Measurements from ENCODE around the gene PRDM16.

The PRDM16 gene

GRCh38 chr1:3076363-3076740, 7.3 kb downstream of the PRDM16 start:
- Histone ChIP-seq H3K4me1 (ENCODE audit: control insufficient read depth, insufficient read depth, low read length) (peaks cover 62% of the 10 kb centered on the region), H3K9me3 (ENCODE audit: control insufficient read depth, low read length) (no peaks in the 10 kb centered on the region), H3K4me3 (ENCODE audit: low read length) (no peak overlapping the region), H3K9ac (ENCODE audit: low read length) (no peak overlapping the region), H3K27me3 (ENCODE audit: control insufficient read depth, insufficient read depth, low read length) (no peaks in the 10 kb centered on the region), H3K36me3 (ENCODE audit: control insufficient read depth, insufficient read depth, low read length) (no peaks in the 10 kb centered on the region)

DNA sequence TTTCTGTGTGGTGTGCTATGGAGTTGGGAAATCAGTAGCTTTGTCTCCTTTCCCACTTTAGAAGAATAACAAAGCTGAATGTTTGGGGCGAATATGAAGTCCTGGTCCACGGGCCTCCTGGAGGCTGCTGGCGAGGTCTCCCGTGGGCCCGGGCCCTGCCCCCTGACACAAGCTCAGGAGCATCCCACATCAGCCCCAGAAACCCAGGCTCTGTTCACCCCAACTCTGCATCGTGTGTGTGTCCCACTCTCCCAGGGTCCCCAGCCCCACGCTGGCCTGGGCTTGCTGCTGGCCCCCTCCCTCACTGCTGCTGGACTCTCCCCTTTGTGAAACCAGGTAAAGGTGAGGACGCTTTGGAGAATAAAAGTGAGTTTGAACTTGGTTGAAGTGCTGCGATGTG, 8.1 kb downstream of the PRDM16 start:
- Histone ChIP-seq H3K36me3 (ENCODE audit: control insufficient read depth, insufficient read depth, low read length) (no peaks in the 10 kb centered on the region), H3K4me1 (ENCODE audit: control insufficient read depth, insufficient read depth, low read length) (peaks cover 60% of the 10 kb centered on the region), H3K4me3 (ENCODE audit: low read length) (no peak overlapping the region), H3K27me3 (ENCODE audit: control insufficient read depth, insufficient read depth, low read length) (no peaks in the 10 kb centered on the region), H3K9me3 (ENCODE audit: control insufficient read depth, low read length) (no peaks in the 10 kb centered on the region), H3K9ac (ENCODE audit: low read length) (no peak overlapping the region)

DNA sequence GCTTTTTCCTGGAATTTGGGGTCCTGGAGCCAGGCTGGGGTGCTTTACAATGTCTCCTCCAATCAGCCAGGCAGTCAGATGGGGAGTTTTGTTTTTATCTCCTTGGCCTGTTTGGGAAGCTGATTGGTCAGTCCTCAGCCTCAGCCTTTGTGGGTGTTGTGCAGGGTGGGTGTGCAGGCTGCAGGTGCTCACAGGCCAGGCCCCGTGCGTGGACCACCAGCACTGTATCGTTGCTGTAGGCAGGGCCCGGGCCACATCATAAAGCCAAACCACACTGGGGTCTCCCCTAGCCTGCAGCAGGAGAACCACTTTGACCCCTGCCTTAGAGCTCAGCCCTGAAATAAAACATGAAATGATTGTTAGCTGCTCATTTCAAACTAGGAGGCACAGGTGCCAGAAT, 8.6 kb downstream of the PRDM16 start:
- Histone ChIP-seq H3K9me3 (ENCODE audit: control insufficient read depth, low read length) (no peaks in the 10 kb centered on the region), H3K36me3 (ENCODE audit: control insufficient read depth, insufficient read depth, low read length) (no peaks in the 10 kb centered on the region), H3K4me3 (ENCODE audit: low read length) (no peak overlapping the region), H3K4me1 (ENCODE audit: control insufficient read depth, insufficient read depth, low read length) (peaks cover 56% of the 10 kb centered on the region), H3K9ac (ENCODE audit: low read length) (no peak overlapping the region), H3K27me3 (ENCODE audit: control insufficient read depth, insufficient read depth, low read length) (no peaks in the 10 kb centered on the region)

DNA sequence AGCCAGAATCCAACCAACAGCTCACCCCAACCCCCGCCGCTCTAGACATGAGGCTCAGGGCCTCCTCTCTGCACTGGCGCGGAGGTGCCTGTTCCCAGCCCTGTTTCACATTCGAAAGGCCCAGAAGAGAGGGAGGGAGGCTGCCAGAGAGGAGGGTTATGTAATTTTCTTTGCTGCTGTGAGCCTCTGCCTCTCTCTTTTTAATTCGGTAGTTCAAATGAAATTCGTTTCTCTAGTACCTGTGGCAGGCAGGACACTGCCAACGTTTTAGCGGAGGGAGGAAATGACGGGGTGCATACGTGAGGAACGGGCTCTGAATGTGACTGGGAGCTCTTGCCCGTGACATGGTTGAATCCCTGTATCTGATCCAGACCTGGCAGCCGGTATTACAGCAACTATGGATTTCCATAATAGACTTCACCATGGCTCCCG, 9.4 kb downstream of the PRDM16 start:
- Histone ChIP-seq H3K27me3 (ENCODE audit: control insufficient read depth, insufficient read depth, low read length) (no peaks in the 10 kb centered on the region), H3K36me3 (ENCODE audit: control insufficient read depth, insufficient read depth, low read length) (no peaks in the 10 kb centered on the region), H3K4me1 (ENCODE audit: control insufficient read depth, insufficient read depth, low read length) (peaks cover 51% of the 10 kb centered on the region), H3K9ac (ENCODE audit: low read length) (no peak overlapping the region), H3K4me3 (ENCODE audit: low read length) (no peak overlapping the region), H3K9me3 (ENCODE audit: control insufficient read depth, low read length) (no peaks in the 10 kb centered on the region)

DNA sequence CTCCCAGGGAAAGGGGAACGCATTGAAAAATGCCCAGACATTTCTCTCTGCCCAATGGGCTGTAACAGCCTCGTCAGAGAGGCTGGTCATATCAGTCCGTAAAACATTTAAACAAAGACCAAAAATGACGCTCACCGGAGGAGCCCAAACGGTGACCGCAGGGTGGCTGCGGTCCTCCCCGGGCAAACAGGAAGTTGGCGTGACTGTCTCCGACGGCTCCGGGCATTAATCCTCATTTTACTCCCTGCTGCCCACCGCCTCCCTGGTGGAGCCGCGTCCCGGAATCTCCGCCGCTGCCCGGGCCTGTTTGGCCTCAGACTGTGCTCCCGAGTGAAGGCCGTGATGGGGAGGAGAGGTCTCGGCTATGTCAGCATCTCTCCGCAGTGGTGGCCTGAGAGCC, 9.9 kb downstream of the PRDM16 start:
- no peaks in the 10 kb centered on the region for H3K36me3 ChIP-seq (ENCODE audit: control insufficient read depth, insufficient read depth, low read length)
- H3K4me1 ChIP-seq (ENCODE audit: control insufficient read depth, insufficient read depth, low read length), result peaks cover 50% of the 10 kb centered on the region
- H3K27me3 ChIP-seq (ENCODE audit: control insufficient read depth, insufficient read depth, low read length), result no peaks in the 10 kb centered on the region
- H3K9ac ChIP-seq (ENCODE audit: low read length), result no peak overlapping the region
- H3K4me3 ChIP-seq (ENCODE audit: low read length), result no peak overlapping the region
- H3K9me3 ChIP-seq (ENCODE audit: control insufficient read depth, low read length), result no peaks in the 10 kb centered on the region

DNA sequence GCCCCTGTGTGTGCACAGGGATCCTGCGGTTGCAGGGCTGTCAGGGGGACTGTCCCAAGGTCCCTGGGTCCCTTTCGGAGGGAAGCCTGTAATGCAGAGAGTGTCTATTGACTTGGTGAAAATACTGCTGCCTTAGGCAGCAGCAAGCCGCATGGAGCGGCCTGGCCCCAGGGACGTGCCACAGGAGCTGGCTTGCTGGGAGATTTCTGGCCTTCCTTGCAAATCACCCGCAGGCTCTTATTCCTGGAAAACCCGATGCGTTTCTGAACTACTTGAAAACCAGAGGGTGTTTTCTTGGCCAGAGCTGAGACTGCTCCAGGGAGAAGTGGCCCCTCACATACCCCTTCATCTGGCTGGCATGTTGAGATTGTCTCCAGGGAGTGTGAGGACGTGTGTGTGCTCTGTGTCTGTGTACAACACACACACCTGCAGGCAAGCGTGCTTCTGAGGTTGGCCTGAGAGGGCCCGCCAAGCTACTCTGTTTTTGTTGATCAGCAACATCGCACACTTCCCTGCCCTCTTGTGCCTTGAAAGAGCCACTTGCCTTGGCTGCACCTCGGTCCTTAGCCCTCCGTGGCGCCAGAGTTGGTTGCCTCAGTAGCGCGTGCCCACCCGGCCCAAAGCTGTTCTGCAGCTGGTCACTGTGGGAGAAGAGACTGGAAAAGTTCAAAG, 10.5 kb downstream of the PRDM16 start:
- Histone ChIP-seq H3K4me3 (ENCODE audit: low read length) (no peak overlapping the region), H3K27me3 (ENCODE audit: control insufficient read depth, insufficient read depth, low read length) (no peaks in the 10 kb centered on the region), H3K4me1 (ENCODE audit: control insufficient read depth, insufficient read depth, low read length) (peaks cover 43% of the 10 kb centered on the region)

GRCh38 chr1:3080053-3080955, 11.3 kb downstream of the PRDM16 start:
- Histone ChIP-seq H3K4me3 (ENCODE audit: low read length) (no peak overlapping the region), H3K36me3 (ENCODE audit: control insufficient read depth, insufficient read depth, low read length) (no peaks in the 10 kb centered on the region), H3K4me1 (ENCODE audit: control insufficient read depth, insufficient read depth, low read length) (peaks cover 36% of the 10 kb centered on the region), H3K27me3 (ENCODE audit: control insufficient read depth, insufficient read depth, low read length) (no peaks in the 10 kb centered on the region), H3K9me3 (ENCODE audit: control insufficient read depth, low read length) (no peaks in the 10 kb centered on the region), H3K9ac (ENCODE audit: low read length) (no peak overlapping the region)

More for the DNA sequence above, 10.5 kb downstream of the PRDM16 start:
- Histone ChIP-seq H3K9ac (ENCODE audit: low read length) (no peak overlapping the region), H3K9me3 (ENCODE audit: control insufficient read depth, low read length) (no peaks in the 10 kb centered on the region), H3K36me3 (ENCODE audit: control insufficient read depth, insufficient read depth, low read length) (no peaks in the 10 kb centered on the region)

GRCh38 chr1:3081171-3081683, 12.2 kb downstream of the PRDM16 start:
- H3K4me3 ChIP-seq (ENCODE audit: low read length), result no peak overlapping the region
- no peak overlapping the region for H3K9ac ChIP-seq (ENCODE audit: low read length)
- peaks cover 29% of the 10 kb centered on the region for H3K4me1 ChIP-seq (ENCODE audit: control insufficient read depth, insufficient read depth, low read length)
- H3K36me3 ChIP-seq (ENCODE audit: control insufficient read depth, insufficient read depth, low read length), result no peaks in the 10 kb centered on the region
- no peaks in the 10 kb centered on the region for H3K9me3 ChIP-seq (ENCODE audit: control insufficient read depth, low read length)
- no peaks in the 10 kb centered on the region for H3K27me3 ChIP-seq (ENCODE audit: control insufficient read depth, insufficient read depth, low read length)

DNA sequence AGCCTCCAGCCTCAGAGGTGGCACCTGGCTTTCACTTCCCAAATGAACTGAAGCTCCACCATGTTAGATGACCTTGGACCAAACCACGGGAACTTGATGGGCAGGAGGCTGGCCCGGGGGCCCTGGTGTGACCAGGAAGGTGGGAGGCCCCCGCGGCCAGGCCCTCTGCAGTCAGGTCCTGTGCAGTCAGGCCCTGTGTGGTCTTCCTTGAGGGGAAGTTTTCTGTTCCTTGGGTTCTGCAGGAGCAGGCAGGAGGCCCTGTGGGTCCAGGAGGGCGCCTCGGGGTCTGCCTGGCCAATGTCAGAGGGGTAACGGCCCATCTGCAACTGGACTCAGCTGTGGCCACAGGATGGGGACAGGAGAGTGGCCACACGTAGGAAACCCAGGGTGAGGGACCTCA, 13.0 kb downstream of the PRDM16 start:
- Histone ChIP-seq H3K27me3 (ENCODE audit: control insufficient read depth, insufficient read depth, low read length) (no peaks in the 10 kb centered on the region), H3K9me3 (ENCODE audit: control insufficient read depth, low read length) (no peaks in the 10 kb centered on the region), H3K36me3 (ENCODE audit: control insufficient read depth, insufficient read depth, low read length) (no peaks in the 10 kb centered on the region), H3K4me1 (ENCODE audit: control insufficient read depth, insufficient read depth, low read length) (peaks cover 26% of the 10 kb centered on the region), H3K4me3 (ENCODE audit: low read length) (no peak overlapping the region), H3K9ac (ENCODE audit: low read length) (no peak overlapping the region)

GRCh38 chr1:3082571-3083516, 13.8 kb downstream of the PRDM16 start:
- Histone ChIP-seq H3K9me3 (ENCODE audit: control insufficient read depth, low read length) (no peaks in the 10 kb centered on the region), H3K27me3 (ENCODE audit: control insufficient read depth, insufficient read depth, low read length) (no peaks in the 10 kb centered on the region), H3K4me1 (ENCODE audit: control insufficient read depth, insufficient read depth, low read length) (peaks cover 18% of the 10 kb centered on the region), H3K36me3 (ENCODE audit: control insufficient read depth, insufficient read depth, low read length) (no peaks in the 10 kb centered on the region), H3K9ac (ENCODE audit: low read length) (no peak overlapping the region), H3K4me3 (ENCODE audit: low read length) (no peak overlapping the region)

GRCh38 chr1:3084154-3084553, 15.2 kb downstream of the PRDM16 start:
- no peaks in the 10 kb centered on the region for H3K36me3 ChIP-seq (ENCODE audit: control insufficient read depth, insufficient read depth, low read length)
- no peaks in the 10 kb centered on the region for H3K27me3 ChIP-seq (ENCODE audit: control insufficient read depth, insufficient read depth, low read length)
- H3K4me3 ChIP-seq (ENCODE audit: low read length), result no peak overlapping the region
- H3K9ac ChIP-seq (ENCODE audit: low read length), result no peak overlapping the region
- no peaks in the 10 kb centered on the region for H3K9me3 ChIP-seq (ENCODE audit: control insufficient read depth, low read length)
- H3K4me1 ChIP-seq (ENCODE audit: control insufficient read depth, insufficient read depth, low read length), result peaks cover 5% of the 10 kb centered on the region
